Endothelial cell of umbilical vein (primary cell): Measurements from ENCODE around the gene KCNK10. TPM values are rescaled to one million over a fixed set of nuclear protein-coding genes. Genes with fewer than 3 reads are reported as not detected.

Experiments used
- BruUV-seq: library from RNA; stranded (reverse); fragments of 400-500 nt; replicated peaks from 2 replicates; lab custom pipeline; 2021; lab: Mats Ljungman, UMichigan
- CTCF ChIA-PET: fragments of 300-600, 350-600 bp; sonication (Branson Sonifier 250); formaldehyde crosslinking; loops from one replicate; lab custom pipeline; 2021; ENCODE audit warnings: antibody characterized with exemption, inconsistent platforms; lab: Charles Lee
- POLR2A ChIA-PET: fragments of 300-600, 350-600 bp; sonication (Branson Sonifier 250); formaldehyde crosslinking; loops from one replicate; lab custom pipeline; 2021; ENCODE audit warnings: antibody characterized with exemption, inconsistent platforms; lab: Charles Lee
- DNase-seq: peaks from one replicate; pipeline ENCODE4 v3.0.0-alpha.2; 2011; ENCODE audit warnings: low read depth, low spot score
- FAIRE-seq: peaks from 2 replicates; lab custom pipeline; 2011; peaks lifted over from hg19 to GRCh38; lab: Jason Lieb, UNC
- H2AFZ ChIP-seq: 2 replicates; pipeline ENCODE4 v1.6.0; 2012; ENCODE audit warnings: low read depth, low read length, control low read depth, inconsistent platforms
- H3K27ac ChIP-seq: 2 replicates; pipeline ENCODE4 v1.5.1; 2011; ENCODE audit warnings: low read depth, mild to moderate bottlenecking, control low read depth, low read length, moderate library complexity; ENCODE audit not compliant: insufficient read depth
- H3K27me3 ChIP-seq, 2 experiments: 2 replicates each; pipeline versions ENCODE4 v1.6.0 to v1.6.1; 2011; ENCODE audit warnings: low read length in 2 of 2, mixed read lengths in 1 of 2; ENCODE audit not compliant: control insufficient read depth in 2 of 2, insufficient read depth in 2 of 2
- H3K36me3 ChIP-seq, 2 experiments: 2 replicates in 1 of 2; 3 replicates in 1 of 2; pipeline ENCODE4 v1.5.1; 2011; ENCODE audit warnings: low read length in 2 of 2, mild to moderate bottlenecking in 1 of 2, moderate library complexity in 1 of 2; ENCODE audit not compliant: control insufficient read depth in 2 of 2, insufficient read depth in 2 of 2; ENCODE audit errors: extremely low read depth in 1 of 2
- H3K4me1 ChIP-seq: 3 replicates; pipeline ENCODE4 v1.5.1; 2011; ENCODE audit warnings: mild to moderate bottlenecking, low read length; ENCODE audit not compliant: control insufficient read depth, insufficient read depth; ENCODE audit errors: extremely low read depth
- H3K4me2 ChIP-seq: 2 replicates; pipeline ENCODE4 v1.6.1; 2011; ENCODE audit warnings: low read length, control low read depth, mixed read lengths; ENCODE audit not compliant: insufficient read depth
- H3K4me3 ChIP-seq, 3 experiments: fragments of 200-600 bp in 1 of 3; sonication (generic), shearing (Covaris generic) in 1 of 3; replicated peaks in 1 of 3; 2 replicates each; pipeline ENCODE4 v1.5.1; 2011 to 2016; ENCODE audit warnings: control low read depth in 3 of 3, low read length in 3 of 3, mild to moderate bottlenecking in 2 of 3, inconsistent platforms in 1 of 3, low read depth in 1 of 3, moderate library complexity in 1 of 3; ENCODE audit not compliant: insufficient read depth in 1 of 3
- H3K79me2 ChIP-seq: 2 replicates; pipeline ENCODE4 v1.6.0; 2012; ENCODE audit warnings: low read length, inconsistent platforms; ENCODE audit not compliant: control insufficient read depth, insufficient read depth
- H3K9ac ChIP-seq: replicated peaks from 2 replicates; pipeline ENCODE3; 2011; ENCODE audit warnings: low read length, control low read depth; ENCODE audit not compliant: insufficient read depth; ENCODE audit errors: extremely low read depth
- H3K9me1 ChIP-seq: replicated peaks from 3 replicates; pipeline ENCODE4 v1.6.0; 2011; ENCODE audit warnings: mild to moderate bottlenecking, low read length; ENCODE audit not compliant: control insufficient read depth, insufficient read depth; ENCODE audit errors: extremely low read depth
- H3K9me3 ChIP-seq: replicated peaks from 2 replicates; pipeline ENCODE4 v1.5.1; 2012; ENCODE audit warnings: low read length, inconsistent platforms; ENCODE audit not compliant: control insufficient read depth, insufficient read depth
- H4K20me1 ChIP-seq: replicated peaks from 2 replicates; pipeline ENCODE3; 2011; ENCODE audit warnings: mild to moderate bottlenecking, low read length; ENCODE audit not compliant: control insufficient read depth, insufficient read depth; ENCODE audit errors: extremely low read depth
- EZH2 ChIP-seq: IDR thresholded peaks from 2 replicates; pipeline ENCODE4 v1.6.1; 2012; ENCODE audit warnings: borderline replicate concordance, low read depth, mild to moderate bottlenecking, moderate library complexity, low read length, inconsistent platforms; ENCODE audit not compliant: severe bottlenecking
- FOS ChIP-seq: IDR thresholded peaks from 2 replicates; pipeline ENCODE4 v1.6.1; 2011; ENCODE audit warnings: mild to moderate bottlenecking, low read length, moderate library complexity, borderline replicate concordance; ENCODE audit not compliant: insufficient read depth
- GATA2 ChIP-seq: IDR thresholded peaks from 2 replicates; pipeline ENCODE4 v1.7.0; 2011; ENCODE audit warnings: low read depth, mild to moderate bottlenecking, moderate library complexity, mixed read lengths, low read length; ENCODE audit not compliant: insufficient read length, insufficient read depth
- JUN ChIP-seq: IDR thresholded peaks from 2 replicates; pipeline ENCODE4 v1.6.1; 2011; ENCODE audit warnings: borderline replicate concordance, low read depth; ENCODE audit not compliant: insufficient read length, insufficient read depth
- MYC ChIP-seq: IDR thresholded peaks from one replicate; pipeline ENCODE4 v1.6.1; 2011; ENCODE audit warnings: mild to moderate bottlenecking, low read depth, low read length
- POLR2A ChIP-seq: IDR thresholded peaks from 2 replicates; pipeline ENCODE4 v1.6.1; 2012; ENCODE audit warnings: low read depth, mild to moderate bottlenecking, control low read depth, low read length
- POLR2AphosphoS5 ChIP-seq: IDR thresholded peaks from 2 replicates; pipeline ENCODE4 v1.6.1; 2012; ENCODE audit warnings: low read depth, mild to moderate bottlenecking, control low read depth, low read length, moderate library complexity; ENCODE audit not compliant: insufficient read depth
- dilution Hi-C: fragments of 300-500 bp; cut with MboI; formaldehyde crosslinking; loops from one replicate; pipeline ENCODE4 v1.15.0; 2019; ENCODE audit warnings: low sequenced_read_pairs; ENCODE audit not compliant: extremely low pct_ligation_motif_present
- intact Hi-C: fragments of 100-400 bp; cut with micrococcal nuclease; formaldehyde crosslinking; loops from one replicate; pipeline ENCODE4 v1.10.0; 2022
- polyA plus RNA-seq, 4 experiments: library from polyadenylated mRNA; depleted of rRNA in 3 of 4; stranded (reverse) in 3 of 4; unstranded in 1 of 4; fragments of >200 nt; gene quantifications; 2 replicates each; pipeline versions ENCODE4 v1.2.1 to v1.2.3, GENCODE V29; 2011 to 2012; ENCODE audit warnings: missing spikeins in 1 of 4
- total RNA-seq: library from RNA; stranded (reverse); gene quantifications from 2 replicates; pipeline ENCODE4 v1.2.3, GENCODE V29; 2021
- TF ChIP-seq, protein P1 (sequence below): IDR thresholded peaks from 2 replicates; pipeline ENCODE4 v1.6.1; 2011; ENCODE audit not compliant: insufficient read depth, insufficient read length
- TF ChIP-seq, protein P2 (sequence below), 2 donors: IDR thresholded peaks; 1 replicate in 1 of 2; 2 replicates in 1 of 2; pipeline ENCODE4 v1.5.1; 2011; ENCODE audit warnings: low read length in 2 of 2, mild to moderate bottlenecking in 2 of 2, moderate library complexity in 2 of 2, control low read depth in 1 of 2, inconsistent platforms in 1 of 2, low read depth in 1 of 2; ENCODE audit not compliant: insufficient read depth in 1 of 2; ENCODE audit errors: extremely low read depth in 1 of 2

Gene KCNK10
- total and polyA plus RNA-seq, 2 donors (not counting 3 experiments of a cell fraction or from before 2014, with no cell fraction given): not detected

DNA sequence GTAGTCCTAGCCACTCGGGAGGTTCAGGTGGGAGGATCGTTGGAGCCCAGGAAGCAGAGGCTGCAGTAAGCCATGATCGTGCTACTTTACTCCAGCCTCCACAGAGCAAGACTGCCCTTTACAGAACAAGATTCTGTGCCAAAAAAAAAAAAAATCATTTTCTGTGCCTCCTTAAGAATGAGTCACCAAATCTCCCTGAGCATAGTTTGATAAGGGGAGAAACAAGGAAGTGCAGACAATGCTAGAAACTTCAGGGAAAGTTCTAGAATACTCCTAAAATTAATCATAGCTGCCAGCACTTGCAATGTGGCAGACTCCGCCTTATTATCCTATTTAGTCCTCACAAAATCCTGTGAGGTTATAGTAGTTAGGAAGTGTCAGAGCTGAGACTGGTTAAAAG is 74.5 kb downstream of the KCNK10 start:
- Histone ChIP-seq H3K79me2 (no peaks in the 10 kb centered on the region), H3K4me2 (no peak overlapping the region), H3K27ac (no peak overlapping the region), H3K9ac (no peak overlapping the region), H2AFZ (no peak overlapping the region), H3K4me1 (no peaks in the 10 kb centered on the region), H3K4me3 (no peak overlapping the region), H3K27me3 (no peaks in the 10 kb centered on the region), H3K9me1 (no peaks in the 10 kb centered on the region), H3K36me3 (no peaks in the 10 kb centered on the region), H3K9me3 (no peaks in the 10 kb centered on the region), H4K20me1 (no peaks in the 10 kb centered on the region)
- ChIA-PET POLR2A (no interaction called here), CTCF (no interaction called here)
- TF ChIP-seq MYC (no peak), POLR2AphosphoS5 (no peak), JUN (no peak), POLR2A (no peak), FOS (no peak), GATA2 (no peak), EZH2 (no peak)
- TF ChIP-seq, protein P1, sequence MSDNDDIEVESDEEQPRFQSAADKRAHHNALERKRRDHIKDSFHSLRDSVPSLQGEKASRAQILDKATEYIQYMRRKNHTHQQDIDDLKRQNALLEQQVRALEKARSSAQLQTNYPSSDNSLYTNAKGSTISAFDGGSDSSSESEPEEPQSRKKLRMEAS: no peak
- TF ChIP-seq, protein P2, sequence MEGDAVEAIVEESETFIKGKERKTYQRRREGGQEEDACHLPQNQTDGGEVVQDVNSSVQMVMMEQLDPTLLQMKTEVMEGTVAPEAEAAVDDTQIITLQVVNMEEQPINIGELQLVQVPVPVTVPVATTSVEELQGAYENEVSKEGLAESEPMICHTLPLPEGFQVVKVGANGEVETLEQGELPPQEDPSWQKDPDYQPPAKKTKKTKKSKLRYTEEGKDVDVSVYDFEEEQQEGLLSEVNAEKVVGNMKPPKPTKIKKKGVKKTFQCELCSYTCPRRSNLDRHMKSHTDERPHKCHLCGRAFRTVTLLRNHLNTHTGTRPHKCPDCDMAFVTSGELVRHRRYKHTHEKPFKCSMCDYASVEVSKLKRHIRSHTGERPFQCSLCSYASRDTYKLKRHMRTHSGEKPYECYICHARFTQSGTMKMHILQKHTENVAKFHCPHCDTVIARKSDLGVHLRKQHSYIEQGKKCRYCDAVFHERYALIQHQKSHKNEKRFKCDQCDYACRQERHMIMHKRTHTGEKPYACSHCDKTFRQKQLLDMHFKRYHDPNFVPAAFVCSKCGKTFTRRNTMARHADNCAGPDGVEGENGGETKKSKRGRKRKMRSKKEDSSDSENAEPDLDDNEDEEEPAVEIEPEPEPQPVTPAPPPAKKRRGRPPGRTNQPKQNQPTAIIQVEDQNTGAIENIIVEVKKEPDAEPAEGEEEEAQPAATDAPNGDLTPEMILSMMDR (IDR thresholded peaks at IDR 0.05; ENCODE audit: extremely low read depth in 1 of 2, insufficient read depth in 1 of 2, low read depth in 1 of 2, low read length in 2 of 2): no peak
- intact Hi-C loops (no loop called here), dilution Hi-C loops (no loop called here)
- no TSS peak for BruUV-seq
- no peak for DNase-seq
- no peak for FAIRE-seq
